ENCODE measurements around the gene LARGE1. TPM values are rescaled to one million over a fixed set of nuclear protein-coding genes. Genes with fewer than 3 reads are reported as not detected.
A peak's percentile ranks its signal among the peaks of the same experiment; 100 is the strongest.

LARGE1 gene
- total and polyA plus RNA-seq, 8 donors, result 4.1 to 29.3 (median 13.7) TPM

- DNase-seq (no peak), FAIRE-seq (no peak), ATAC-seq (peak in 1 of 4 donors; percentile 39)
- no peak for TF ChIP-seq CTCF (IDR thresholded peaks at IDR 0.05)
- H3K4me1 ChIP-seq, result no peaks in the 10 kb centered on the region
- no peaks in the 10 kb centered on the region for H3K27me3 ChIP-seq
- H3K36me3 ChIP-seq, result no peaks in the 10 kb centered on the region
- intact Hi-C loops (cut with DNase I), result no loop called here
- H3K27ac ChIP-seq, result no peak overlapping the region
- no peak overlapping the region for H3K4me3 ChIP-seq
- WGBS, 2 donors, result 79 to 82% methylated on average over 6 of the region's 6 CpGs
- H3K9me3 ChIP-seq, result no peaks in the 10 kb centered on the region
Measured at GRCh38 chr22:33335611-33336279, 584.5 kb downstream of the LARGE1 start.

- no peaks in the 10 kb centered on the region for H3K9me3 ChIP-seq
- H3K4me3 ChIP-seq, result no peak overlapping the region
- FAIRE-seq (no peak), ATAC-seq (no peak), DNase-seq (no peak)
- no peak for TF ChIP-seq CTCF (IDR thresholded peaks at IDR 0.05)
- H3K27ac ChIP-seq, result no peak overlapping the region
- no peaks in the 10 kb centered on the region for H3K27me3 ChIP-seq
- intact Hi-C loops (cut with DNase I), result no loop called here
- no peaks in the 10 kb centered on the region for H3K4me1 ChIP-seq
- no peaks in the 10 kb centered on the region for H3K36me3 ChIP-seq
- 54 to 55% methylated on average over 3 of the region's 3 CpGs for WGBS, 2 donors
Measured at GRCh38 chr22:33332538-33332937, 587.7 kb downstream of the LARGE1 start.

- intact Hi-C loops (cut with DNase I), result no loop called here
- Histone ChIP-seq H3K4me1 (no peaks in the 10 kb centered on the region), H3K27ac (no peak overlapping the region), H3K27me3 (no peaks in the 10 kb centered on the region), H3K4me3 (no peak overlapping the region), H3K9me3 (no peaks in the 10 kb centered on the region), H3K36me3 (no peaks in the 10 kb centered on the region)
- FAIRE-seq (no peak), DNase-seq (no peak), ATAC-seq (no peak)
- TF ChIP-seq CTCF (IDR thresholded peaks at IDR 0.05), result no peak
- WGBS, 2 donors, result 93 to 100% methylated on average over 1 of the region's 1 CpG
Measured at GRCh38 chr22:33331017-33331416, 589.3 kb downstream of the LARGE1 start.

GRCh38 chr22:33330534-33330933 lies 589.7 kb downstream of the LARGE1 start:
- no peak overlapping the region for H3K27ac ChIP-seq
- FAIRE-seq (no peak), DNase-seq (no peak), ATAC-seq (no peak)
- WGBS, 2 donors, result 95 to 100% methylated on average over 2 of the region's 2 CpGs
- H3K36me3 ChIP-seq, result no peaks in the 10 kb centered on the region
- TF ChIP-seq CTCF (IDR thresholded peaks at IDR 0.05), result no peak
- H3K4me1 ChIP-seq, result no peaks in the 10 kb centered on the region
- H3K9me3 ChIP-seq, result no peaks in the 10 kb centered on the region
- H3K27me3 ChIP-seq, result no peaks in the 10 kb centered on the region
- no peak overlapping the region for H3K4me3 ChIP-seq
- intact Hi-C loops (cut with DNase I), result no loop called here

GRCh38 chr22:33329398-33329797 lies 590.9 kb downstream of the LARGE1 start:
- no peaks in the 10 kb centered on the region for H3K4me1 ChIP-seq
- FAIRE-seq (no peak), DNase-seq (no peak), ATAC-seq (peak in 3 of 4 donors; percentile 46 to 71 (median 61))
- no peak overlapping the region for H3K4me3 ChIP-seq
- TF ChIP-seq CTCF (IDR thresholded peaks at IDR 0.05), result no peak
- no peaks in the 10 kb centered on the region for H3K27me3 ChIP-seq
- no peaks in the 10 kb centered on the region for H3K36me3 ChIP-seq
- no peaks in the 10 kb centered on the region for H3K9me3 ChIP-seq
- 54 to 67% methylated on average over 3 of the region's 3 CpGs for WGBS, 2 donors
- intact Hi-C loops (cut with DNase I), result no loop called here
- peak overlapping the region in 2 of 4 donors; percentile 42 to 51 for H3K27ac ChIP-seq
